ENCODE measurements around the gene KCNH2.
"Not testable (repeated sequence)": the region's sequence is repeated elsewhere in the genome, so short reads cannot be mapped to it uniquely, and the experiment has no call there.

KCNH2 gene

DNA sequence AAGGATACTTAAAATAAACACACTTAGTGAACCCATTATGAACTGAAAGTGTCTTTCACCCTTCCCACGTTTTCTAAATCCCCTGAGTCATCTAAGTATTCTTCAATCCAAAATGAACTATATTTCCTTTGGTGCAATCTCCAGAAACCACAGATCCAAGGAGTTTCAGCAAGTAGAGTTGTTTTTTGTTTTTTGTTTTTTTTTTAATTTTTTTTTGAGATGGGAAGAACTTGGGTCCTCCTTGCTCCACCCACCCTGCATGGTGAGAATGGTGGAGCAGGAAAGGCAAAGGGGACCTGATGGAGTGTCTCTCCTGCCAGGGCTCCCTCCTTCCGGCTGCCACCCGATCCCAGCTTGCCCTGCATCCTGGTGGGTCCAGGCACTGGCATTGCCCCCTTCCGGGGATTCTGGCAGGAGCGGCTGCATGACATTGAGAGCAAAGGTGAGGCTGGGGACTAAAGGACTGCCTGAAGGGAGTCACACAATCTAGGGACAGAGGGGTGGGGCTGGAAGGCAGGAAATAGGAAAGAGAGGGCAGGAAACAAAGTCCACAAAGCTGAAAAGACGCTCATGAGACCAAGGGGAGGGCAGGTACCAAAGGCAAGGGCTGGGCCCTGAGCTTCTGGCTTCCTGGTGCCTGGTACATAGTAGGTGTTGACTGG is 34.0 kb upstream of the KCNH2 start:
- no peak for DNase-seq (ENCODE audit: low read depth)

DNA sequence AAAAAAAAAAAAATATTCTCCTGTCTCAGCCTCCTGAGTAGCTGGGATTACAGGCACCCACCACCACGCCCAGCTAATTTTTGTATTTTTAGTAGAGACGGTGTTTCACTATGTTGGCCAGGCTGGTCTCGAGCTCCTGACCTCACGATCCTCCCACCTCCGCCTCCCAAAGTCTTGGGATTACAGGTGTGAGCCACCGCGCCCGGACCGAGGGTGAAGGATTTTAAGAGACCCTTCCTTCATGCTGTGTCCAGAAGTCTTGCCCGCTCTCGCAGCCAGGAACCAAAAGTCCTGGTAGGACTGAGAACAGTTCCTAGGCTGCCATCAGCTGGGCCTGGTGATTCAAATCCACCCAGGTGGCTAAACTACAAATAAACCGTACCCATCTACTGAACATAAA is 33.5 kb upstream of the KCNH2 start:
- not testable (repeated sequence) for DNase-seq (ENCODE audit: low read depth)

DNA sequence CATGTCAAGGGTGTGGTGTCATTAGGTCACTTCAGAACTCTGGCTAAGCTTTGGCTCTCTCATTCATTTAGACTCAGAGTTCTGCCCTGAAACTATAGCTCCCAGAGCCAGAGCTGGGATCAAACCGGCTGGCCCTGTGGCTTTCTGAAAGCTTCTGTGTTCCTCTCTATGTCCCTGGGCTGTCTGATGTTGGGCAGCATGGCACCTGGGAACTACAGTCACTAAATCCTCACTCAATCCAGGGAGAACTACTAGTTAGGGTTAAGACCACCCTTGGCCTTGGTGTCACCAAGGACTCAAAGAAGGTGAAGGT is 32.9 kb upstream of the KCNH2 start:
- DNase-seq (ENCODE audit: low read depth): no peak

DNA sequence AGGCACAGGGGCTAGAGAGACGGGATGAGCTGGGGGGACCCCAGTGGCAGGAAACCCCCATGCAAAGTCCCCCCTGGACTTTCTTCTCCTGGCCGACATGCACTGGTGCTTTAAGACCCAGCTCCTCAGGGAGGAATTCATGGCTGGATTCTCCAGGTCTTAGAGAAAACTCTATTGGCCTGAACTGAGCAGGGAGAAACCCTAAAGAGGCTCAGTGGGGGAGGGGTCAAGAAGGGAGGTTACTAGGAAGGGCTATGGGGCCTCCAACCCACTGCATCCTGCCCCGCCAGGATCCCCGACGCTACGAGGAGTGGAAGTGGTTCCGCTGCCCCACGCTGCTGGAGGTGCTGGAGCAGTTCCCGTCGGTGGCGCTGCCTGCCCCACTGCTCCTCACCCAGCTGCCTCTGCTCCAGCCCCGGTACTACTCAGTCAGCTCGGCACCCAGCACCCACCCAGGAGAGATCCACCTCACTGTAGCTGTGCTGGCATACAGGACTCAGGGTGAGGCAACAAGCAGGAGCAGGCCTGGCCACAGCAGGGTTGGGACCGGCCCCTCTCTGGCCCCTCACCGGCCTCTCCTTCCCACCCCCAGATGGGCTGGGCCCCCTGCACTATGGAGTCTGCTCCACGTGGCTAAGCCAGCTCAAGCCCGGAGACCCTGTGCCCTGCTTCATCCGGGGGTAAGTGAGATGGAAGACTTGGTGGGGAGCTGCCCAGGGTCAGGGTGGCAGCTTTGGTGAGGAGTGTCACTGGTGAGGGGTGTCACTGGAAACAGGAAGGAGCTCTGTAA is 32.4 kb upstream of the KCNH2 start:
- DNase-seq (ENCODE audit: low read depth): no peak

DNA sequence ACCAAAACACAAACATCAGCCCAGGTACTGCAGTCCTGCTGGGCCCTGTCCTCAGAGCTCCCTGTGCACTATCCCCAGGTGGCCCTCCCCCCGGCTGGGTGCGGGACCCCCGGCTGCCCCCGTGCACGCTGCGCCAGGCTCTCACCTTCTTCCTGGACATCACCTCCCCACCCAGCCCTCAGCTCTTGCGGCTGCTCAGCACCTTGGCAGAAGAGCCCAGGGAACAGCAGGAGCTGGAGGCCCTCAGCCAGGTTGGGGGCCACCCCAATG is 31.9 kb upstream of the KCNH2 start:
- no peak for DNase-seq (ENCODE audit: low read depth)

DNA sequence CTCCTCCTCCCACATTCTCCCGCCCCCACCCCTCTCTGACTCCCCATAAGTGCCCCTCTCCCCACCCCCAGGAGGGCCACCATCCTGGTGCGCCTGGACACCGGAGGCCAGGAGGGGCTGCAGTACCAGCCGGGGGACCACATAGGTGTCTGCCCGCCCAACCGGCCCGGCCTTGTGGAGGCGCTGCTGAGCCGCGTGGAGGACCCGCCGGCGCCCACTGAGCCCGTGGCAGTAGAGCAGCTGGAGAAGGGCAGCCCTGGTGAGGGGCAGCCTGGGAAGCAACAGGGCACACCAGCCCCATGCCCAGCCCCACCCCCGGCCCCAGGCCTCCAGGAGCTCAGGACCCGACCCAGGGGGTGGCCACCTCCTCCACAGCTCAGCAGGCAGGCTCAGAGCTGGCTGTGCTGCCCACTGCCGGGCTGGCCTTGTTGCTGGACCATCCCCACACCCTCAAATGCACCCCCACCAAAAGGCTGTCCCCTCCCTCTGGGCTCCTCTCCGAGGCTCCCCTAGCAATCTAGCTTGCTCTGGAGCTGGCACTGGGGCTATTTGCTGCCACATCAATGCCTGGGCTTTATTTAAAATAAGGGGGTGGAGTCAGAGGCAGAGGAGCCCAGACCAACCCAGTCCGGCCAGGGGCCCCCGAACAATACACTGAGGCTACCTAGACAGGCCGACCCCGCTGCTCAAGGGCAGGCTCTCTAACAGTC is 31.4 kb upstream of the KCNH2 start:
- no peak for DNase-seq (ENCODE audit: low read depth)

DNA sequence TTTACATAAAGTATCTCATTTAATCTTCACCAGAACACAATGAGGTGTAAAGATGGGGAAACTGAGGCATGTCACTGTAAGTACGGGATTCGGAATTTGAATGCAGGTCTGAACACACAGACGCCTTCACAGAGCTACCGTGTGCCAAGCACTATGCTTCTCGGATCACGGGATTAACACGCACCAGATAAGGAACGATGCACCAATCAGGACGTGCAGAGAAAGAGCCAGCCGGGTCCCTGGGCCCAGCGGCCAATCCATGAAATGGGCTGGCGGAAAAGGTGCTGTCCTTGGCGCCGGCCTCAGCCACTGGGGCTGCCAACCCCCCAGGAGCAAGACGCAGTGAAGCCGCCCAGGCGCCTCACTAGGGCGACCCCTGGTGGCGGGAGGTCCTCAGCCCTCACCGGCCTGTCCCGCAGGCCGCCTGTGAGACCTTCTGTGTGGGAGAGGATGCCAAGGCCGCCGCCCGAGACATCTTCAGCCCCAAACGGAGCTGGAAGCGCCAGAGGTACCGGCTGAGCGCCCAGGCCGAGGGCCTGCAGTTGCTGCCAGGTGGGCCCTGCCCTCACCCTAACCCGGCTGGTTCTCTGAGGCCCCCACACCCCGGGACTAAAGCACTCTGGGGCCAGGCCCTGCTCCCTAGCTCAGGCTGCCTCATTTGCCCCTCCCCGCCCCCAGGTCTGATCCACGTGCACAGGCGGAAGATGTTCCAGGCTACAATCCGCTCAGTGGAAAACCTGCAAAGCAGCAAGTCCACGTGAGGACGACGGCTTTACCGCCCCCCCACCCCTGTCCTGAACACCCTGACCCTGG is 30.6 kb upstream of the KCNH2 start:
- no peak for DNase-seq (ENCODE audit: low read depth)

DNA sequence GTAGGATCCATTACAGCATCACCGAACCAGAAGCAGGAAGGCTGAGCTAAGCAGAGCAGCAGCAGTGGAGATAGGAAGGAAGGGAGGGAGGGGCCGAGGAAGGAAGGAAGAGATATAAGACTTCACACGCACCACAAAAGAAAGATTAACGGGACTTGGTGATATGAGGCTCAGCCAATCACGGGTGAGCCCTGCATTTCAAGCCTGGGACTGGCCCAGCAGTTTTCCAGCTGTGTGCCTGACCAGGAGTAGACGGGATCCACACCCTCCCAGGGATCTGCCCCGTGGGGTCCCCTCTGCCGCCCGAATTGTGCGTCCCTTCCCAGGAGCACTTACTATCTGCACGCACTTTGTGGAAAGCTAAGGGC is 30.0 kb upstream of the KCNH2 start:
- no peak for DNase-seq (ENCODE audit: low read depth)

DNA sequence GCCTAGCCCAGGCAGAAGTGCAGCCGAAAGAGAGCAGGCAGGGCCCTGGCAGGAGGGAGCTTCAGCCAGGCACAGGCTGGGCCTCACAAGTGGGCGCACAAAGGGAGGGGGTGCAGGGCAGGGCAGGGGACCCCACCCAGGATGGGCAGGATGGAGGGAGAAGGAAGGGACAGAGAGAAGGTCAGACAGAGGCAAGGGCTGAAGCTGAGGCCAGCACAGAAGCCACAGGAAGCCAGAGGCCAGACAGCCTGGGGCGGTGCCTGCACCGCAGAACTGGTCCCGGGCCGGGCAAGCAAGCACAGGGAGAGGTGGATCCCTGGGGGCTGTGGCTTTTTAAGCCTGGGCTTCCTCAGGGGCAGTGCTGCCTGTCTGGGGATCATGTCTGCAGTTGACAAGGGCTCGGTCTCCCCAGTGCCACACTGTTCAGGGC is 29.4 kb upstream of the KCNH2 start:
- DNase-seq (ENCODE audit: low read depth): no peak

DNA sequence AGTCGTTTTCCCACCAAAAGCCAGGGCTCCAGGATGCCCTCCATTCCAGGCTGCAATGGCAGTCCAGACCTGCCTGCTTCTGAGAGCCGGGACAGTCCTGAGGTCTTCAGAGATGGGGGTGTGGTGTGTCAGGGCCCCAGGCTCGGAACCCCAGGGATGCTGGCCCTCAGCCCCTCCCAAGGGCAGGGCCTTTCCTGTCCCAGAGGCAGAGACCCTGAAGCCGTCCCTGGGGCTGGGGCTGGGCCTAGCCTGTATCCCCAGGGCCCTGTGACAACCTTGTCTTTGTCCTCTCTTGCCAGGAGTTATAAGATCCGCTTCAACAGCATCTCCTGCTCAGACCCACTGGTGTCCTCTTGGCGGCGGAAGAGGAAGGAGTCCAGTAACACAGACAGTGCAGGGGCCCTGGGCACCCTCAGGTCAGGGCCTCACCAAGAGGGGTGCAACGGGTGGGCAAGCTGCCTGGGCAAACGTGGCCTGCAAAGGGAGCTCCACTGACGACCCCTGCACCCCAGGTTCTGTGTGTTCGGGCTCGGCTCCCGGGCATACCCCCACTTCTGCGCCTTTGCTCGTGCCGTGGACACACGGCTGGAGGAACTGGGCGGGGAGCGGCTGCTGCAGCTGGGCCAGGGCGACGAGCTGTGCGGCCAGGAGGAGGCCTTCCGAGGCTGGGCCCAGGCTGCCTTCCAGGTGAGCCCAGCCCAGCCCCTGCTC is 28.6 kb upstream of the KCNH2 start:
- DNase-seq (ENCODE audit: low read depth): no peak

DNA sequence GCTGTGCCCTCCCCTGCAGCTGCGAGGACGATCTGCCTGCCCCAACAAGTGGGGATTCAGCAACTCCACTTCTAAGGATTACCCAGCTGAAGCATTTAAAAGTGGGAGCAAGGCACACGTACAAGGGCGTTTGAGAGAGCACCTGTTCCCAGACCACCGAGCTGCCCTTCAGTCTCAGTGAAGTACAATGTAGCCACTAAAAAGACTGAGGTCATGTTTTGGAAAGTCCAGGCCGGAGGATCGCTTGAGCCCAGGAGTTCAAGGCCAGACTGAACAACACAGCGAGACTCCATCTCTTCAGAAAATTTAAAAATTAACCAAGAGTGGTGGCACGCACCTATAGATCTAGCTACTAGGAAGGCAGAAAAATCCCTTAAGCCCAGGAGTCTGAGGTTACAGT is 27.4 kb upstream of the KCNH2 start:
- no peak for DNase-seq (ENCODE audit: low read depth)

DNA sequence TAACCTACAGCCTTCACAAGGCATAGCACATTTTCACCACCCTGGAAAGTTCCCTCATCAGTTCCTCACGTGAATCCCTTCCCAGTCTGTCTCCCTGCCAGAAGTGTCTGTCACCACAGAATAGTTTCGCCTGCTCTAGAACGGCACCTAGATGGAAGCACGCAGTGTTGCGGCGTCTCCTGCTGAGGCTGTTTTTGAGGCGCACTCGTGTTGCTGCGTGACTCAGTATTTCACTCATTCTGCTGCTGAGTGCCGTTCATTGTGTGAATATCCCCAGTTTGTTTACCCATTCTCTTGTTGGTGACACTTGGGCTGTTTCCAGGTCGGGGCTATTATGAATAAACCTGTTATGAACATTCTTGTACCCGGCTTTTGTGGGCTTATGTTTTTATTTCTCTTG is 25.5 kb upstream of the KCNH2 start:
- no peak for DNase-seq (ENCODE audit: low read depth)

DNA sequence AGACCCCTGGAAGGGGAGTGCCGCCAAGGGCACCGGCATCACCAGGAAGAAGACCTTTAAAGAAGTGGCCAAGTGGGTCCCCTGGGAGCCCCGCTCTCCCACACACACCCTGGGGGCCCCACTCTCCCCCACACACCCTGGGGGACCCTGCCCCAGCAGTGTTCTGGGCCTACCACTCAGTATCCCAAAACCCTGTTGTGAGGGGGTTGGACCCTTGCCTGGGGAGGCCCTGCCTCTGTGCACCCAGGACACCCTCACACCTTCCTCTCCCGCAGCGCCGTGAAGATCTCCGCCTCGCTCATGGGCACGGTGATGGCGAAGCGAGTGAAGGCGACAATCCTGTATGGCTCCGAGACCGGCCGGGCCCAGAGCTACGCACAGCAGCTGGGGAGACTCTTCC is 23.4 kb upstream of the KCNH2 start:
- DNase-seq (ENCODE audit: low read depth): no peak

DNA sequence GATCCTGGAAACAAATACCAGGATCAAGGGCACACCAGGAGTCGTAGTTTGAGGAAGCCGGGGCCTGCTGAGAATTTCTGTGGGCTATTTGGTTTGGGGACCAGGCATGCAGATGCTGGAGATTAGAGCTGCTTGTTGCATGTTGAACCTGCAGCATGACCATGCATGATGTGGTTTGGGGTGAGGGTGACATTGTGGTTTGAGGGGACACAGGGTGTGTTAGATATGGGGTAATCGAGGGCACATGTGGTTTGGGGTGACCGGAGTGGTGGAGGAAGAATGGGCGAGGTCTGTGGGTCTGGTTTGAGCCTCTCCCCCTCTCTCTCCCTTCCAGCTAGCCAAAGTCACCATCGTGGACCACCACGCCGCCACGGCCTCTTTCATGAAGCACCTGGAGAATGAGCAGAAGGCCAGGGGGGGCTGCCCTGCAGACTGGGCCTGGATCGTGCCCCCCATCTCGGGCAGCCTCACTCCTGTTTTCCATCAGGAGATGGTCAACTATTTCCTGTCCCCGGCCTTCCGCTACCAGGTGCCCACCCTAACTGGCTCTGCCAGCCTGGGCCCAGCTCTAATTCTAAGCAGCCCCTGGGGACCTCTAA is 22.9 kb upstream of the KCNH2 start:
- no peak for DNase-seq (ENCODE audit: low read depth)

DNA sequence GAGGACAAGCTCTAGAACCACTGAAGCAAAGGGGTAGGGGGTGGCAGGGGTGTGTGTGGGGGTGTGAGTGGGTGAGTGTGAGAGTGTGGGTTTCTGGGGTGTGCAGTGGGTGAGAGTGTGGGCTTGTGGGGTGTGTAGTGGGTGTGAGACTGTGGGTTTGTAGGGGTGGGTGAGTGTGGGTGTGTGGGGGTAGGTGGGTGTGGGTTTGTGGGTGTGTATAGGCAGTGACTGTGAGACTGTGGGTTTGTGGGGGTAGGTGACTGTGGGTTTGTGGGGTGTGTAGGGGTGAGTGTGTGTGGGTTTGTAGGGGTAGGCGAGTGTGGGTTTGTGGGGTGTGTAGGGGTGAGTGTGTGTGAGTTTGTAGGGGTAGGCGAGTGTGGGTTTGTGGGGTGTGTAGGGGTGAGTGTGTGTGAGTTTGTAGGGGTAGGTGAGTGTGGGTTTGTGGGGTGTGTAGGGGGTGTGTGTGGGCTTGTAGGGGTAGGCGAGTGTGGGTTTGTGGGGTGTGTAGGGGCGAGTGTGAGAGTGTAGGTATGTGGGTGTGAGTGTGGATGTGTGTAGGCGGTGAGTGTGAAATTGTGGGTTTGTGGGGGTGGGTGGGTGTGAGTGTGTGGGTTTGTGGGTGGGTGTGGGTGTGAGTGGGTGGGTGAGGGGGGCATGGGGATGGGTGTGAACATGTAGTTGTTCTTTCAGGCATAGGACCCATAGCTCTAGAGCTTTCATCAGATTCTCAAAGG is 21.5 kb upstream of the KCNH2 start:
- DNase-seq (ENCODE audit: low read depth): no peak

DNA sequence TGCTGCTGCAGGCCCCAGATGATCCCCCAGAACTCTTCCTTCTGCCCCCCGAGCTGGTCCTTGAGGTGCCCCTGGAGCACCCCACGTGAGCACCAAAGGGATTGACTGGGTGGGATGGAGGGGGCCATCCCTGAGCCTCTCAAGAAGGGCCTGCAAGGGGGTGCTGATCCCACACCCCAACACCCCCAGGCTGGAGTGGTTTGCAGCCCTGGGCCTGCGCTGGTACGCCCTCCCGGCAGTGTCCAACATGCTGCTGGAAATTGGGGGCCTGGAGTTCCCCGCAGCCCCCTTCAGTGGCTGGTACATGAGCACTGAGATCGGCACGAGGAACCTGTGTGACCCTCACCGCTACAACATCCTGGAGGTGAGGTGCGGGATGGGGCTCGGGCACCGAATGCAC is 20.9 kb upstream of the KCNH2 start:
- no peak for DNase-seq (ENCODE audit: low read depth)

DNA sequence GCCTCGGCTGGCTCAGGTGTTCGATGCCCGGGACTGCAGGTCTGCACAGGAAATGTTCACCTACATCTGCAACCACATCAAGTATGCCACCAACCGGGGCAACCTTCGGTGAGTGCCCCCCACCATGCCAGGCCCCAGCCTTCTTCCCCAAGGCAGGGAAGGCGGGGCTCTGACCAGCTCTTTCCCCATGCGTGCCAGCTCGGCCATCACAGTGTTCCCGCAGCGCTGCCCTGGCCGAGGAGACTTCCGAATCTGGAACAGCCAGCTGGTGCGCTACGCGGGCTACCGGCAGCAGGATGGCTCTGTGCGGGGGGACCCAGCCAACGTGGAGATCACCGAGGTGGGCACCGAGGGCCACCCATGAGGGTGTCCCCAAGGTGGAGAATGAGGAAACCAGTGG is 20.2 kb upstream of the KCNH2 start:
- DNase-seq (ENCODE audit: low read depth): no peak

DNA sequence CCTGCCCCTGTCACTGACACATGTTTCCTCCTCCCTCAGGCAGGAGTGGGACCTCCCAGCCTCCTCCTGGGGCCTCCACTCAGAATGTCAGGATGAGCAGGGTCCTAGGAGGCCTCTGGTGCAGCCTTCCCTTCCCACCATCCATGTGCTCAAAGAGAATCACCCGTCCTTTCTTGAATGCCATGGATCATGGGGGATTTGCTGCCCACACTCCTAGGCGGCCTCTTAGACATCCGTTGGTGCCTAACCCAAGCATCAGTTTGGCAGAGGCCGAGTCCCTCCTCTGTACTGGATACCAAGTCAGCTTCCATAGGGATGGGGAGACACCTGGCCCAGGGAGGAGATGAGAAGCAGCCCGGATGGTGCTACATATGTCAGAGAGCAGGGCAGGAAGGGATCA is 19.7 kb upstream of the KCNH2 start:
- no peak for DNase-seq (ENCODE audit: low read depth)

DNA sequence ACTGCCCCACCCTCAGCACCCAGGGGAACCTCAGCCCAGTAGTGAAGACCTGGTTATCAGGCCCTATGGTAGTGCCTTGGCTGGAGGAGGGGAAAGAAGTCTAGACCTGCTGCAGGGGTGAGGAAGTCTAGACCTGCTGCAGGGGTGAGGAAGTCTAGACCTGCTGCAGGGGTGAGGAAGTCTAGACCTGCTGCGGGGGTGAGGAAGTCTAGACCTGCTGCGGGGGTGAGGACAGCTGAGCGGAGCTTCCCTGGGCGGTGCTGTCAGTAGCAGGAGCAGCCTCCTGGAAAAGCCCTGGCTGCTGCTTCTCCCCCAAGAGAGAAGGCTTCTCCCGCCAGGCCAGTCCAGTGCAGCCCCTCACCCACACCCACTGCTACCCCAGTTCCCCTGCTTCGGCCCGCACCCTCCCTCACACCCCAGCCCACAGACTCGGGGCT is 19.0 kb upstream of the KCNH2 start:
- no peak for DNase-seq (ENCODE audit: low read depth)

DNA sequence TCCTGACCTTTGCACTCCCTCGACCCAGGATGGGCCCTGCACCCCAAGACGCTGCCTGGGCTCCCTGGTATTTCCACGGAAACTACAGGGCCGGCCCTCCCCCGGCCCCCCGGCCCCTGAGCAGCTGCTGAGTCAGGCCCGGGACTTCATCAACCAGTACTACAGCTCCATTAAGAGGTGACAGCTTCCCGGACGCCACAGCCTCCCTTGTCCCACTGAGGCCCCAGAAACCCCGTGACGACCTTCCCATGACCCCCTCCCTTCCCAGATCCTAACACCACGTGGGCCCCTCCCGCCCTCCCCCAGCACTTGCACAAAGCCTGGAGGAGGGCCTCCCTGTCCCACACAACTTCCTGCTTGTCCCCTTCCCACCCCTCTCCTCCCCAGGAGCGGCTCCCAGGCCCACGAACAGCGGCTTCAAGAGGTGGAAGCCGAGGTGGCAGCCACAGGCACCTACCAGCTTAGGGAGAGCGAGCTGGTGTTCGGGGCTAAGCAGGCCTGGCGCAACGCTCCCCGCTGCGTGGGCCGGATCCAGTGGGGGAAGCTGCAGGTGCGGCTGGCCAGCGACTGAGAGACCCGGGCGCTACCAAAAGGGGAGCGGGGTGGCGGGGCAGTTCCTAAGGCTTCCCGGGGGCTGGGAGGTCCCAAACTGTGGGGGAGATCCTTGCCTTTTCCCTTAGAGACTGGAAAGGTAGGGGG is 18.4 kb upstream of the KCNH2 start:
- no peak for DNase-seq (ENCODE audit: low read depth)
